SU-DHL-6 (cell line): ENCODE measurements around the gene CCDC40.

Experiments
- CTCF ChIP-seq: fragments of 200-600 bp; sonication (generic); IDR thresholded peaks from one replicate; pipeline ENCODE4 v1.5.1; 2017; ENCODE audit warnings: antibody characterized with exemption, mild to moderate bottlenecking, low read length, moderate library complexity; ENCODE audit not compliant: insufficient read depth, poor library complexity, severe bottlenecking
- EZH2phosphoT487 ChIP-seq: fragments of 200-600 bp; sonication (generic), shearing (Covaris generic); conservative IDR thresholded peaks from 2 replicates; pipeline ENCODE4 v1.6.1; 2018; ENCODE audit warnings: mild to moderate bottlenecking, antibody characterized with exemption, low read length, moderate library complexity, mixed read lengths

GRCh38 chr17:80146121-80147034, 109.9 kb downstream of the CCDC40 start:
- TF ChIP-seq EZH2phosphoT487 (no peak), CTCF (no peak)
